Measurements from ENCODE around the gene RERE.

GRCh38 chr1:8698012-8698630 lies 119.3 kb downstream of the RERE start:
- TF ChIP-seq, protein P1, sequence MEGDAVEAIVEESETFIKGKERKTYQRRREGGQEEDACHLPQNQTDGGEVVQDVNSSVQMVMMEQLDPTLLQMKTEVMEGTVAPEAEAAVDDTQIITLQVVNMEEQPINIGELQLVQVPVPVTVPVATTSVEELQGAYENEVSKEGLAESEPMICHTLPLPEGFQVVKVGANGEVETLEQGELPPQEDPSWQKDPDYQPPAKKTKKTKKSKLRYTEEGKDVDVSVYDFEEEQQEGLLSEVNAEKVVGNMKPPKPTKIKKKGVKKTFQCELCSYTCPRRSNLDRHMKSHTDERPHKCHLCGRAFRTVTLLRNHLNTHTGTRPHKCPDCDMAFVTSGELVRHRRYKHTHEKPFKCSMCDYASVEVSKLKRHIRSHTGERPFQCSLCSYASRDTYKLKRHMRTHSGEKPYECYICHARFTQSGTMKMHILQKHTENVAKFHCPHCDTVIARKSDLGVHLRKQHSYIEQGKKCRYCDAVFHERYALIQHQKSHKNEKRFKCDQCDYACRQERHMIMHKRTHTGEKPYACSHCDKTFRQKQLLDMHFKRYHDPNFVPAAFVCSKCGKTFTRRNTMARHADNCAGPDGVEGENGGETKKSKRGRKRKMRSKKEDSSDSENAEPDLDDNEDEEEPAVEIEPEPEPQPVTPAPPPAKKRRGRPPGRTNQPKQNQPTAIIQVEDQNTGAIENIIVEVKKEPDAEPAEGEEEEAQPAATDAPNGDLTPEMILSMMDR (IDR thresholded peaks at IDR 0.05): no peak
- TF ChIP-seq POLR2AphosphoS5 (IDR thresholded peaks at IDR 0.05): no peak
